ENCODE measurements around the gene GSAP.
A peak's percentile ranks its signal among the peaks of the same experiment; 100 is the strongest.

GSAP gene

GRCh38 chr7:77407906-77408305, 8.2 kb downstream of the GSAP start:
- DNase-seq (ENCODE audit: low spot score), result no peak

- no peak for DNase-seq (ENCODE audit: low spot score)
Observed at GRCh38 chr7:77406421-77406820, 9.7 kb downstream of the GSAP start.

GRCh38 chr7:77404641-77405040, 11.5 kb downstream of the GSAP start:
- DNase-seq (ENCODE audit: low spot score), result no peak

GRCh38 chr7:77403957-77404356, 12.2 kb downstream of the GSAP start:
- DNase-seq (ENCODE audit: low spot score), result no peak

- no peak for DNase-seq (ENCODE audit: low spot score)
Observed at GRCh38 chr7:77402818-77403217, 13.3 kb downstream of the GSAP start.

GRCh38 chr7:77401002-77401401, 15.1 kb downstream of the GSAP start:
- no peak for DNase-seq (ENCODE audit: low spot score)

GRCh38 chr7:77399816-77400215, 16.3 kb downstream of the GSAP start:
- peak; percentile 53 for DNase-seq (ENCODE audit: low spot score)

GRCh38 chr7:77396894-77397547, 19.1 kb downstream of the GSAP start:
- DNase-seq (ENCODE audit: low spot score), result no peak

- no peak for DNase-seq (ENCODE audit: low spot score)
Observed at GRCh38 chr7:77395626-77396025, 20.5 kb downstream of the GSAP start.

GRCh38 chr7:77393954-77394353, 22.2 kb downstream of the GSAP start:
- no peak for DNase-seq (ENCODE audit: low spot score)

- no peak for DNase-seq (ENCODE audit: low spot score)
Observed at GRCh38 chr7:77393261-77393660, 22.9 kb downstream of the GSAP start.

GRCh38 chr7:77391230-77391629, 24.9 kb downstream of the GSAP start:
- DNase-seq (ENCODE audit: low spot score), result peak; percentile 24

GRCh38 chr7:77388055-77388641, 28.0 kb downstream of the GSAP start:
- DNase-seq (ENCODE audit: low spot score), result no peak

GRCh38 chr7:77386165-77386822, 29.9 kb downstream of the GSAP start:
- DNase-seq (ENCODE audit: low spot score), result no peak

- DNase-seq (ENCODE audit: low spot score), result no peak
Observed at GRCh38 chr7:77383333-77383740, 32.8 kb downstream of the GSAP start.

- DNase-seq (ENCODE audit: low spot score), result no peak
Observed at GRCh38 chr7:77382532-77382931, 33.6 kb downstream of the GSAP start.

GRCh38 chr7:77378584-77378983, 37.6 kb downstream of the GSAP start:
- no peak for DNase-seq (ENCODE audit: low spot score)

GRCh38 chr7:77370606-77371005, 45.5 kb downstream of the GSAP start:
- DNase-seq (ENCODE audit: low spot score), result no peak

GRCh38 chr7:77368974-77369373, 47.2 kb downstream of the GSAP start:
- peak; percentile 9 for DNase-seq (ENCODE audit: low spot score)

GRCh38 chr7:77367976-77368375, 48.2 kb downstream of the GSAP start:
- DNase-seq (ENCODE audit: low spot score), result no peak

- DNase-seq (ENCODE audit: low spot score), result no peak
Observed at GRCh38 chr7:77362905-77363304, 53.2 kb downstream of the GSAP start.

GRCh38 chr7:77360969-77361368, 55.2 kb downstream of the GSAP start:
- DNase-seq (ENCODE audit: low spot score), result no peak

GRCh38 chr7:77360104-77360503, 56.0 kb downstream of the GSAP start:
- DNase-seq (ENCODE audit: low spot score), result no peak

- DNase-seq (ENCODE audit: low spot score), result no peak
Observed at GRCh38 chr7:77359599-77359998, 56.5 kb downstream of the GSAP start.
